ENCODE data around the gene CACNG1.
"Not testable (repeated sequence)": the region's sequence is repeated elsewhere in the genome, so short reads cannot be mapped to it uniquely, and the experiment has no call there.

DNA sequence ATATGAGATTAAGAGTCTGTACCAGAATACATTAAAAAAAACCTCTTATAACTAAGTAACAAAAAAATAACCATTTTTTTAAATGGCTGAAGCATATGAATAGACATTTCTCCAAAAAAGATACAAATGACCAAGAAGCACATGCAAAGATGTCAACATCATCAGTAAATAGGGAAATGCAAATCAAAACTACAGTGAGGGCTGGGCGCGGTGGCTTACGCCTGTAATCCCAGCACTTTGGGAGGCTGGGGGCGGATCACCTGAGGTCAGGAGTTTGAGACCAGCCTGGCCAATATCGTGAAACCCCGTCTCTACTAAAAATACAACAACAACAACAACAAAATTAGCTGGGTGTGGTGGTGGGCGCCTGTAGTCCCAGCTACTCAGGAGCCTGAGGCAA, 60.3 kb downstream of the CACNG1 start:
- TF ChIP-seq, protein P1, sequence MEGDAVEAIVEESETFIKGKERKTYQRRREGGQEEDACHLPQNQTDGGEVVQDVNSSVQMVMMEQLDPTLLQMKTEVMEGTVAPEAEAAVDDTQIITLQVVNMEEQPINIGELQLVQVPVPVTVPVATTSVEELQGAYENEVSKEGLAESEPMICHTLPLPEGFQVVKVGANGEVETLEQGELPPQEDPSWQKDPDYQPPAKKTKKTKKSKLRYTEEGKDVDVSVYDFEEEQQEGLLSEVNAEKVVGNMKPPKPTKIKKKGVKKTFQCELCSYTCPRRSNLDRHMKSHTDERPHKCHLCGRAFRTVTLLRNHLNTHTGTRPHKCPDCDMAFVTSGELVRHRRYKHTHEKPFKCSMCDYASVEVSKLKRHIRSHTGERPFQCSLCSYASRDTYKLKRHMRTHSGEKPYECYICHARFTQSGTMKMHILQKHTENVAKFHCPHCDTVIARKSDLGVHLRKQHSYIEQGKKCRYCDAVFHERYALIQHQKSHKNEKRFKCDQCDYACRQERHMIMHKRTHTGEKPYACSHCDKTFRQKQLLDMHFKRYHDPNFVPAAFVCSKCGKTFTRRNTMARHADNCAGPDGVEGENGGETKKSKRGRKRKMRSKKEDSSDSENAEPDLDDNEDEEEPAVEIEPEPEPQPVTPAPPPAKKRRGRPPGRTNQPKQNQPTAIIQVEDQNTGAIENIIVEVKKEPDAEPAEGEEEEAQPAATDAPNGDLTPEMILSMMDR (IDR thresholded peaks at IDR 0.05), result not testable (repeated sequence)
- TF ChIP-seq EP300, POLR2AphosphoS5, POLR2A (IDR thresholded peaks at IDR 0.05): not testable (repeated sequence)
